GM12874 (cell line): ENCODE results near the gene PRELID2.

Experiments used
- TF ChIP-seq, protein P1 (sequence below): IDR thresholded peaks from 2 replicates; pipeline ENCODE4 v1.5.1; 2011; ENCODE audit warnings: low read depth, mild to moderate bottlenecking, control low read depth, low read length, moderate library complexity; ENCODE audit not compliant: insufficient read depth

PRELID2 gene

GRCh38 chr5:145776886-145777285 lies 58.3 kb downstream of the PRELID2 start:
- TF ChIP-seq, protein P1, sequence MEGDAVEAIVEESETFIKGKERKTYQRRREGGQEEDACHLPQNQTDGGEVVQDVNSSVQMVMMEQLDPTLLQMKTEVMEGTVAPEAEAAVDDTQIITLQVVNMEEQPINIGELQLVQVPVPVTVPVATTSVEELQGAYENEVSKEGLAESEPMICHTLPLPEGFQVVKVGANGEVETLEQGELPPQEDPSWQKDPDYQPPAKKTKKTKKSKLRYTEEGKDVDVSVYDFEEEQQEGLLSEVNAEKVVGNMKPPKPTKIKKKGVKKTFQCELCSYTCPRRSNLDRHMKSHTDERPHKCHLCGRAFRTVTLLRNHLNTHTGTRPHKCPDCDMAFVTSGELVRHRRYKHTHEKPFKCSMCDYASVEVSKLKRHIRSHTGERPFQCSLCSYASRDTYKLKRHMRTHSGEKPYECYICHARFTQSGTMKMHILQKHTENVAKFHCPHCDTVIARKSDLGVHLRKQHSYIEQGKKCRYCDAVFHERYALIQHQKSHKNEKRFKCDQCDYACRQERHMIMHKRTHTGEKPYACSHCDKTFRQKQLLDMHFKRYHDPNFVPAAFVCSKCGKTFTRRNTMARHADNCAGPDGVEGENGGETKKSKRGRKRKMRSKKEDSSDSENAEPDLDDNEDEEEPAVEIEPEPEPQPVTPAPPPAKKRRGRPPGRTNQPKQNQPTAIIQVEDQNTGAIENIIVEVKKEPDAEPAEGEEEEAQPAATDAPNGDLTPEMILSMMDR: no peak

DNA sequence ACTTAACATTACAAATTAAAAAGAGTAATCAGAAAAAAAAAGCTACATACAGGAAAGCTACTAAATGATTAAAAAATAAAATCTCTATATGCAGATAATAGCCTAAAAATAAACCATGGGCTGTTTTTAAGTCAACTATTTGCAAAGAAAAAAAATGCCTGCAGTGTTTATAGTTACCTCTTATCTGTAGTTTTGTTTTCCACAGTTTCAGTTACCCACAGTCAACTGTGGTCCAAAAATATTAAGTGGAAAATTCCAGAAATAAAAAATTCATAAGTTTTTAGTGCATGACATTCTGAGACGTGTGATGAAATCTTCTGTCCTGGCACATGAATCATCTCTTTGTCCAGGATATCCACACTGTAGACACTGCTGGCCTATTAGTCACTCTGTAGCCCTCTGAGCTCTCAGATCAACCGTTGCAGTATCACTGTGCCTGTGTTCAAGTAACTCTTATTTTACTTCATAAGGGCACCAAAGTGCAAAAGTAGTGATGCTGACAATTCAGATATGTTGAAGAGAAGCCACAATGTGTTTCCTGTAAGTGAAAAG lies 59.2 kb downstream of the PRELID2 start:
- TF ChIP-seq, protein P1: no peak

DNA sequence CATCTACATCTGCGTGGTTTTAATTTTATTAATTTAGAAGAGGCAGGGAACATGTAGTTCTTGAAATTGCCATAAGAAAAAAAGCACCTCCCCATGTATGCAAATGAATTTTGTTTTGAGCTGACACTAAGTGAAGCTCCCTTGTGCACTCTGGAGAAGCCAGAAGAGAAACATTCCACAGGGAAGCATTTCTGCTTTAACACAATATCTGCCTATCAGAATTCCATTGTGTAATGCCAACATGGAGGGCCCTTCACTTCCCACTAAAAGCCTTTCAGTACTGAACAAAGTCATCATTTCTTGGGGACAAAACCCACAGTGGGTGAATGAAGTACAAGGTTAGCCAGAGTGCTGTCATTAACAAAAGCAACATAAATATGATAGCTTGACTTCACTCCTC lies 59.7 kb downstream of the PRELID2 start:
- TF ChIP-seq, protein P1: no peak

DNA sequence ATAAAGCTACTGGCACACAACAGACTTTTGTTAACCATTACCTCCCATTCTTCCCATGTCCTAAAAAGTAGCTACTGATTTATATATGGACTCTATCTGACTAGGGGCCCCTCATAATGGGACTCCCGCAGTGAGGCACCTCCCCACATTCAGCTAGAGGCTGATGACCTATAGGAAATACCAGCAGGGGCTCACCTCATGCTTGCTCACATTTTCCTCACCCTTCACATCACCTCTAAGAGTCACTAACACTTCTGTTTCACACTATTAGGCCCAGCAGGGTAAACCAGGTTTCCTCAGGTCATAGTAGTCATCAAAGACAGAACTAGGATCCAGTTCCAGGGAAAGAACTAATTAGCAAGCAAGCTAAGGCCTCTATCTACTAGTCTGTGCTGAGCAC lies 60.7 kb downstream of the PRELID2 start:
- TF ChIP-seq, protein P1: no peak

DNA sequence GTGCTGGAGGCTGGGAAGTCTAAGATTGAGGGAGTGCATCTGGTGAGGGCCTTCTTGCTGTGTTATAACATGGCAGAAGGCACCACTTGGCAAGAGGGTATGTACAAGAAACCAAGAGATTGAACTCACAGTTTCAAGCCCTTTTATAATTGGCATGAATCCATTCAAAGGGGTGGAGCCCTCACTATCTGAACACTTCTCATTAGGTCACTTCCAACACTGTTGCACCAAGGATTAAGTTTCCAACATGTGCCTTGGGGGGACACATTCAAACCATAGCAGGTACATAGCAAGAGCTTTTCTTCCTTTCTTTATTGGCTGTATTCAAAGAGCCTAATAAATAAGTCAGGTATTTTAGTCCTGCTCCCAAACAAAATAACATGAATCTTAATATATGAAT lies 62.7 kb downstream of the PRELID2 start:
- TF ChIP-seq, protein P1: no peak

DNA sequence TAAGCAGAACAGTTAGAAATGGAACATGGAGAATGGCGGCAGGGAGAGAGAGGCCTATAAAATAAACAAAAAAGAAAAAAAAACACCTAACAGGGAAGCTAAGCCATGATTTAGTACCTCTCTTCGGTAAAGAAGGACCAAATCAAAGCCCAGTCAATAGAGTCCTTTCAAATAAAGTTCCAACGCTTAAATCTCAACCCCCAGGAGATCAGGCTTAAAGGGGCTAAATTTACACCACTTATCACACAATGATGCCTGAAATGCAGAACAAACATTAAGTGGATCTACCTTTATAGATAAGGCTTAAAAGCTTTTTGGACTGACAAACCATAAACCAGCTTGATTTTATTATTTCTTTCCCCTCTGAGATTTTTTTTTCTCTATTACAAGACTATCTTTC lies 66.3 kb downstream of the PRELID2 start:
- TF ChIP-seq, protein P1: no peak

DNA sequence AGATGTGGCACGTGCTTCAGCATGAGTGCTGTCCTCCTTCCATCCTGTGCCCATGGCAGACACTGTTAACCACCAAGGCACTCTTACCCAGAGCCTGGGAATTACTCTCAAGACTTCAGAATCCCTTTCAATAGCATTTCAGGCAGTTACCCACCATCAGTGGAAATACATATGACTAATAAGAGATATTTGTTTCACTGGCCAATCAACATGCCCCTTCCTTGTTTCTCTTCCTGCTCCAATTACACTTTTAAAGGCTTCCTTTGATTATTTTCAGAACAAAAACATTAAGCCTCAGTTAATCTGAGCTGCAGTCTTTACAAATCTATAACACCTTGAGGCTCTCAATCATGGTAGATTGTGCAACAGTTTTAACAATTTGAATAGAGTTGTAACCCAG lies 70.8 kb downstream of the PRELID2 start:
- TF ChIP-seq, protein P1: no peak

GRCh38 chr5:145762833-145763232 lies 72.3 kb downstream of the PRELID2 start:
- TF ChIP-seq, protein P1: no peak
